ENCODE results near the gene INPP4A.
"Not testable (repeated sequence)": the region's sequence is repeated elsewhere in the genome, so short reads cannot be mapped to it uniquely, and the experiment has no call there.

Gene INPP4A

GRCh38 chr2:98569197-98569793 is 124.6 kb downstream of the INPP4A start:
- peak; percentile 45 for DNase-seq

GRCh38 chr2:98569915-98570314 is 125.3 kb downstream of the INPP4A start:
- no peak for DNase-seq

- no peak for DNase-seq
Observed at GRCh38 chr2:98570356-98570755, 125.7 kb downstream of the INPP4A start.

GRCh38 chr2:98571121-98571701 is 126.6 kb downstream of the INPP4A start:
- DNase-seq, result no peak

- DNase-seq, result no peak
Observed at GRCh38 chr2:98571796-98572195, 127.1 kb downstream of the INPP4A start.

- no peak for DNase-seq
Observed at GRCh38 chr2:98572211-98572610, 127.6 kb downstream of the INPP4A start.

GRCh38 chr2:98572676-98573075 is 128.0 kb downstream of the INPP4A start:
- no peak for DNase-seq

GRCh38 chr2:98573426-98573825 is 128.8 kb downstream of the INPP4A start:
- DNase-seq, result no peak

- no peak for DNase-seq
Observed at GRCh38 chr2:98576666-98577312, 132.1 kb downstream of the INPP4A start.

- no peak for DNase-seq
Observed at GRCh38 chr2:98577313-98577712, 132.7 kb downstream of the INPP4A start.

GRCh38 chr2:98578231-98578630 is 133.6 kb downstream of the INPP4A start:
- DNase-seq, result no peak

- DNase-seq, result no peak
Observed at GRCh38 chr2:98579926-98580325, 135.3 kb downstream of the INPP4A start.

GRCh38 chr2:98580656-98581284 is 136.1 kb downstream of the INPP4A start:
- DNase-seq, result no peak

- no peak for DNase-seq
Observed at GRCh38 chr2:98582523-98582922, 137.9 kb downstream of the INPP4A start.

- no peak for DNase-seq
Observed at GRCh38 chr2:98583276-98583675, 138.6 kb downstream of the INPP4A start.

- DNase-seq, result no peak
Observed at GRCh38 chr2:98583816-98584618, 139.4 kb downstream of the INPP4A start.

- DNase-seq, result no peak
Observed at GRCh38 chr2:98585386-98585785, 140.7 kb downstream of the INPP4A start.

- no peak for DNase-seq
Observed at GRCh38 chr2:98586551-98587140, 142.0 kb downstream of the INPP4A start.

GRCh38 chr2:98588880-98589431 is 144.3 kb downstream of the INPP4A start:
- no peak for DNase-seq

- DNase-seq, result no peak
Observed at GRCh38 chr2:98589489-98589888, 144.8 kb downstream of the INPP4A start.

- DNase-seq, result no peak
Observed at GRCh38 chr2:98592565-98592964, 147.9 kb downstream of the INPP4A start.

- DNase-seq, result not testable (repeated sequence)
Observed at GRCh38 chr2:98594665-98595064, 150.0 kb downstream of the INPP4A start.

Data from OCI-M1 (cell line).